Endothelial cell (in vitro differentiated cells): ENCODE results near the gene SLC8A3. TPM values are rescaled to one million over a fixed set of nuclear protein-coding genes. Genes with fewer than 3 reads are reported as not detected.

Source experiments
- DNase-seq: peaks from one replicate; pipeline ENCODE4 v3.0.0; 2021; ENCODE audit warnings: low spot score
- H3K27ac Mint-ChIP-seq: one replicate; pipeline ENCODE4 v1.8.0; 2021; ENCODE audit warnings: mixed read lengths, inconsistent platforms; ENCODE audit not compliant: unreplicated experiment
- H3K27me3 Mint-ChIP-seq: one replicate; pipeline ENCODE4 v1.8.0; 2021; ENCODE audit warnings: mild to moderate bottlenecking, moderate library complexity, mixed read lengths, inconsistent platforms; ENCODE audit not compliant: unreplicated experiment
- H3K36me3 Mint-ChIP-seq: one replicate; pipeline ENCODE4 v1.8.0; 2021; ENCODE audit warnings: mild to moderate bottlenecking, low read depth, mixed read lengths, inconsistent platforms; ENCODE audit not compliant: unreplicated experiment
- H3K4me1 Mint-ChIP-seq: one replicate; pipeline ENCODE4 v1.8.0; 2021; ENCODE audit warnings: mild to moderate bottlenecking, mixed read lengths, inconsistent platforms; ENCODE audit not compliant: unreplicated experiment
- H3K4me3 Mint-ChIP-seq: one replicate; pipeline ENCODE4 v1.8.0; 2021; ENCODE audit warnings: mild to moderate bottlenecking, mixed read lengths, inconsistent platforms; ENCODE audit not compliant: unreplicated experiment
- H3K9me3 Mint-ChIP-seq: one replicate; pipeline ENCODE4 v1.8.0; 2021; ENCODE audit warnings: mixed read lengths, inconsistent platforms; ENCODE audit not compliant: unreplicated experiment
- CTCF ChIP-seq: fragments of 200-600 bp; sonication (generic); IDR thresholded peaks from one replicate; pipeline ENCODE4 v1.5.0; 2021; ENCODE audit warnings: antibody characterized with exemption; ENCODE audit not compliant: unreplicated experiment
- total RNA-seq: library from RNA; stranded (reverse); fragmentation: NEBNext Ultra II Directional; extraction: Animal tissue kit (Norgen Biotek cat#: 25700); gene quantifications from one replicate; pipeline ENCODE4 v1.2.1, GENCODE V29; 2021; ENCODE audit not compliant: unreplicated experiment

The SLC8A3 gene
- total RNA-seq, 1 donor from 2014 or later = 0.13 TPM

GRCh38 chr14:70201994-70202393 lies 13.2 kb upstream of the SLC8A3 start:
- Mint-ChIP-seq H3K27me3 (peaks cover 6% of the 10 kb centered on the region), H3K27ac (no peak overlapping the region), H3K4me1 (no peaks in the 10 kb centered on the region), H3K4me3 (no peak overlapping the region), H3K9me3 (no peaks in the 10 kb centered on the region), H3K36me3 (no peaks in the 10 kb centered on the region)
- DNase-seq = no peak
- no peak for TF ChIP-seq CTCF

- no peak for TF ChIP-seq CTCF
- H3K36me3 Mint-ChIP-seq = no peaks in the 10 kb centered on the region
- peaks cover 11% of the 10 kb centered on the region for H3K27me3 Mint-ChIP-seq
- peaks cover 7% of the 10 kb centered on the region for H3K4me1 Mint-ChIP-seq
- DNase-seq = no peak
- H3K27ac Mint-ChIP-seq = no peak overlapping the region
- no peak overlapping the region for H3K4me3 Mint-ChIP-seq
- no peaks in the 10 kb centered on the region for H3K9me3 Mint-ChIP-seq
Measured at GRCh38 chr14:70193396-70193795, 4.6 kb upstream of the SLC8A3 start.

GRCh38 chr14:70192915-70193314 lies 4.2 kb upstream of the SLC8A3 start:
- Mint-ChIP-seq H3K4me1 (peaks cover 9% of the 10 kb centered on the region), H3K36me3 (no peaks in the 10 kb centered on the region), H3K27me3 (peaks cover 11% of the 10 kb centered on the region), H3K9me3 (no peaks in the 10 kb centered on the region), H3K27ac (no peak overlapping the region), H3K4me3 (no peak overlapping the region)
- no peak for DNase-seq
- no peak for TF ChIP-seq CTCF

- H3K4me1 Mint-ChIP-seq = peaks cover 17% of the 10 kb centered on the region
- no peak for DNase-seq
- TF ChIP-seq CTCF = no peak
- no peak overlapping the region for H3K27ac Mint-ChIP-seq
- H3K36me3 Mint-ChIP-seq = no peaks in the 10 kb centered on the region
- H3K9me3 Mint-ChIP-seq = no peaks in the 10 kb centered on the region
- H3K4me3 Mint-ChIP-seq = no peak overlapping the region
- peaks cover 18% of the 10 kb centered on the region for H3K27me3 Mint-ChIP-seq
Measured at GRCh38 chr14:70190156-70190555, 1.4 kb upstream of the SLC8A3 start.

- Mint-ChIP-seq H3K27ac (no peak overlapping the region), H3K4me1 (peaks cover 17% of the 10 kb centered on the region), H3K36me3 (no peaks in the 10 kb centered on the region), H3K27me3 (peaks cover 18% of the 10 kb centered on the region), H3K4me3 (peak overlapping the region; percentile 78), H3K9me3 (no peaks in the 10 kb centered on the region)
- DNase-seq = no peak
- TF ChIP-seq CTCF = no peak
Measured at GRCh38 chr14:70189456-70190077, 816 bp upstream of the SLC8A3 start.
